ENCODE data around the gene LBHD1.
"Not testable (repeated sequence)": the region's sequence is repeated elsewhere in the genome, so short reads cannot be mapped to it uniquely, and the experiment has no call there.

The LBHD1 gene

DNA sequence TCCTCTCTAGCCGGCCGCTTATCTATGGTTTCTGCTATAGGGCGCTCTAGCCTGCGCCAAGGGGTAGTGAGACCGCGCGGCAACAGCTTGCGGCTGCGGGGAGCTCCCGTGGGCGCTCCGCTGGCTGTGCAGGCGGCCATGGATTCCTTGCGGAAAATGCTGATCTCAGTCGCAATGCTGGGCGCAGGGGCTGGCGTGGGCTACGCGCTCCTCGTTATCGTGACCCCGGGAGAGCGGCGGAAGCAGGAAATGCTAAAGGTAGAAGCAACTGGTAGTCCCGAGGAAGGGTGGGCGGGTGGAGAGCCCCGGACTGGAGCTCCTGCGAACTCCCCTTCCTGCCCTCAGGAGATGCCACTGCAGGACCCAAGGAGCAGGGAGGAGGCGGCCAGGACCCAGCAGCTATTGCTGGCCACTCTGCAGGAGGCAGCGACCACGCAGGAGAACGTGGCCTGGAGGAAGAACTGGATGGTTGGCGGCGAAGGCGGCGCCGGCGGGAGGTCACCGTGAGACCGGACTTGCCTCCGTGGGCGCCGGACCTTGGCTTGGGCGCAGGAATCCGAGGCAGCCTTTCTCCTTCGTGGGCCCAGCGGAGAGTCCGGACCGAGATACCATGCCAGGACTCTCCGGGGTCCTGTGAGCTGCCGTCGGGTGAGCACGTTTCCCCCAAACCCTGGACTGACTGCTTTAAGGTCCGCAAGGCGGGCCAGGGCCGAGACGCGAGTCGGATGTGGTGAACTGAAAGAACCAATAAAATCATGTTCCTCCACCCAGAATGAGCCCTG, at the start of gene LBHD1, which contains the start of gene UQCC3:
Gene LBHD1 (minus strand): TSS at position 660 of the 782 bp plus-strand sequence. CDS start 2,236 bp downstream, outside the sequence.
Gene UQCC3 (plus strand): TSS at position 66 of the 782 bp plus-strand sequence. CDS start 73 bp downstream, at position 139.
- DNase-seq (ENCODE audit: low read depth): peak; percentile 54

DNA sequence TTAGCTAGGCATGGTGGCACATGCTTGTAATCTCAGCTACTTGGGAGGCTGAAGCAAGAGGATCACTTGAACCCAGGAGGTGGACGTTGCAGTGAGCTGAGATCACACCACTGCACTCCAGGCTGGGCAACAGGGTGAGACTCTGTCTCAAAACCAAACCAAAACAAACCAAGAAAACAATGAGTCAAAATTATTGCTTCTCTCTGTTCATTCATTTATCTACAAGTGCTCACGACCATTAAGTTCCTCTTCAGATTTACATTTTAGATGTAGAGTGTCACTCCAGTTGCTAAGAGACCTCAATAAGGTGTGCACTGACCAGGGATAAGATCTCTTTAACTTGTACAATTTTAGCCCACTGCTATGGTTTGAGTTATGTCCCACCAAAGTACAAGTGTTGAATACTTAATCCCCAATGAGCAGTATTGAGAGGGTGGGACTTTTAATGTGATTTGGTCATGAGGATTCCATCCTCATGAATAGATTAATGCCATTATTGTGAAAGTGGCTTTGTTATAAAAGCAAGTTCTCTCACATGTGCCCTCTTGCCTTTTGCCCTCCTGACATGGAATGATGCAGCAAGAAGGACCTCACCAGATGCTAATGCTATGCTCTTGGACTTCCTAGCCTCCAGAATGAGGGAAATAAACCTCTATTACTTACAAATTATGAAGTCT, 47.4 kb upstream of the LBHD1 start:
- no peak for DNase-seq (ENCODE audit: low read depth)

DNA sequence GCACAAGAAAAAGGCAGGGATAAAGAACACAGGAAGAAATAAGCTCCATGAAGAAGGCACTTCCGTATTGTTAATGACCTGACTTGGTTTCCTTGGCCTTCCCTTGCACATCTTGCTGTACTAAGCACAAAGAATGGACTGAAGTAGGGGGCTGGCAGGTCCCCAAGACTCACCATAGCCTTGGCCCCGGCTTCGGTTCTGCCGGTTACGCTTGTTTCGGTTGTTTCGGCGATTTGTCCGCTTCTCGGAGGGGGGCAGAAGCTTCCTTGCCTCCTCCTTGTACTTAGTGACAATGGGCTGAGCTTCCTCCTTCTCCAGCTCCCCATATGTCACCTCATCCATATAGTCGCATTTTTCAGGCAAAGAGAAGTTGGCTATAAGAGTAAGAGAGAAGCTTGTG, 44.7 kb upstream of the LBHD1 start:
- no peak for DNase-seq (ENCODE audit: low read depth)

DNA sequence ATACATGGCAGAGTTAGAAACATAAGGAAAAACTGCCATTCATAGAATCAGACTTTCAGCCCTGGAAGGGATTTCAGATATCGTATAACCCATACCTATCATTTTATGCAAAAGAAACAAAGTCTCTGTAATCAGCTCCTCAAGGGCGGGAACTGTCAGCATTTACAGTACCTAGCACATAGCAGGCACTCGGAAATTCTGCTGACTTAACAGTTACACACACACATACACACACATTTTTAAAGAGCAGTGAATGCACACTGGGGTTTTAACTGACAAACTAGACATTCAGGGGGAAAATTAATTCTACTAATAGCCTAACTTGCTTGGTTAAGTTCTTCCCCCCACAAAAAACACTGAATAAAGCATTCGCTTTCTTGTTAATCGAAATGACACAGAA, 44.1 kb upstream of the LBHD1 start:
- no peak for DNase-seq (ENCODE audit: low read depth)

DNA sequence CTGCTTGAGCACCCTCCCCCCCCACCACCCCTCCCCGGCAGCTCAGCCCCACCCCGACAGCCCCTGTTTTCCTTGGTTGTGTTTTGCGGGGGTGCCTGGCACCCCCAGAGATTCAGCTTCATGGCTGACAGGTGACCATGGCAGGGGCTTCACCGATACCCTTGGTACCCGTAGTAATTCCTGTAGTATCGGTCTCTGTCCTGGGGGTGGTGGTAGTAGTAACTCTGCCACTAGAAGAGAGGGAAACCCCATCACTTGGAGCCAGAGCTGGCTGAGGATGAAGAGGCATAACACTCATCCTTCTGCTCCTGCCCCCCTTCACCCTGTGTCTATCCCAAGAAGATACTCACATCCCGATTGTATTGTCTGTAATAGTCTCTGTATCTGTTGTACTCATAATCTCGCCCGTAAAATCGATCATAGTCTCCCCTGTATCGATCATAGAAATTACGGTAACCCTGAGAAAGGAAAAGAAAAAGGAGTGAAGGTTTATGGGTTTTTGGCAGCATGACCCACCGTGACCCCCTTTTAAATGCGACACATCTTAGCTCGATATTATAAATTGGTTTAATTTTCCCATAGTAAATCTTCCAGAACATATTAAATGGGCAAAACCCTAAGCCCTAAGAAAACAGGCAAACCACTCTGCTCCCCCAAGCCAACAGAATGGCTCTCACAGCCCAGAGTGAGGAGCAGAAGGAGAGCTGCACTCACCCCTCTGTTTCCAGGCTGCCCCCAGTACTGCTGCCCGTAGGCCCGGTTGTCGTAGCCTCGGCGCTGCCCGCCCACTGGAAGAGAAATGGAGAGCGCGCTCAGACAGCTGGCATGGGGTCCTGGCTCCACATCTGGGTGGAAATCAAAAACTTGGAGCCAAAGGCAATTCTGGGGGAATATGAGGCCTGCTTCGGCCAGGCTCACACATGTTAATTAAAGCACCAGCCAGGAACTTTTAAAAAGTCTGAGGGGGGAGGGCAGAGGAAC, 43.4 kb upstream of the LBHD1 start:
- no peak for DNase-seq (ENCODE audit: low read depth)

DNA sequence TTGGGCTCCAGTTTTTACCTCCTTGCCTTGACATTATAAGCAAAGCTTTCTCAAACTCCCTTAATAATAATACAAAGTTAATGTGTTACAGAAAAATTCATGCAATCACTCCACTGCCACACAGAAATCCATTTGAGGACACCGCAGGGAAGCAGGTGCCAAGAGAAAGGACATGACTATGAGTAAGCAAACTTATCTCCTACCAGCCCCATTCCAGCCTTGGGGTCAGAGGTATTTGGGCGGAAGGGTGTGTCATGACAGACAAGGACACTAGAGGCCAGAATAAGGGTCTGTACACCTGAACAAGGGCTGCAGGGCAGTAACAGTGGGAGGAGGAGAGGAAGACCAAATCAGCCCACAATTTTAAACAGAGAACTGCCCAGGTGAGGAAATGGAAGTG, 41.3 kb upstream of the LBHD1 start:
- DNase-seq (ENCODE audit: low read depth): no peak

DNA sequence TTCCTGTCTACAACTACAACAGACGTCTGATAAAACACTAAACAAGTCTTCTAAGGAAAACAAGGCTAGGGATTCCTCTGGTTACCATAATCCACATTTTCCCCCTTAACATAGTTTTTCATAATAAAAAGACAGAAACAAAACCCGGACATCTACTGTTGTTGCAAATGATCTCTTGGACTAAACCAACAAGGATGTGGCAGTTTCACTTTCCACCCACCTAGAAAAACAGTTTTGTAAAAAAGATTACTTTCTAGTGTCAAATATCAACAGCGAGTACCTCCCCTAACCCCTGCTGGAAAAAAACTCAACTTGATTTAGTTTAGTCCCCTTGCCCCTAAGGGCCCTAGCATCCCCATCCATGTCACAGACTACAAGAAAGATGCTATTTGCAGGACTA, 40.8 kb upstream of the LBHD1 start:
- DNase-seq (ENCODE audit: low read depth): no peak

DNA sequence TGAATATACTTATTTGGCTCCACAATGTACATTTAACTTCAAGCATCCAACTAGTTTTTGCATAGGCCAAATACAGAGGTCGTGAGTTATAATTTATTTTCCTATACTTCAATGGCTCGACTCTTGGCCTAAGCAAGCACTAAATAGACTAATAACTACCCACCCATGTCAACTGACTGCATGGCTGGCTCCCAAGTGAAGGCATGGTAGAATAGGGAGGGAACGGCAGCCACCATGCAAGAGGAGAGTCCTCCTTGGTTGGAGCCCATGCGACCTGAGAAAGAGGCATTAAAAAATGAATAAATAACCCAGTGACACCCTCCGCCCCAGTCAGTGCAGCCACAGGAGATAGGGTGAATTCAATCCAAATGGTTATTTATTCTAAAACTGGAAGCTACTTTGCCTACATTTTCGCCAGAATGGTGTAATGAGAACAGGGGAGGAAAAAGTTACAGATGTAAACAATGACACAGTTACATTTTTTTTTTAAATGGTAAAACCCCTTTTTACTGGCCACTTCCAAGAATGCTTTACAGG, 40.3 kb upstream of the LBHD1 start:
- DNase-seq (ENCODE audit: low read depth): no peak

DNA sequence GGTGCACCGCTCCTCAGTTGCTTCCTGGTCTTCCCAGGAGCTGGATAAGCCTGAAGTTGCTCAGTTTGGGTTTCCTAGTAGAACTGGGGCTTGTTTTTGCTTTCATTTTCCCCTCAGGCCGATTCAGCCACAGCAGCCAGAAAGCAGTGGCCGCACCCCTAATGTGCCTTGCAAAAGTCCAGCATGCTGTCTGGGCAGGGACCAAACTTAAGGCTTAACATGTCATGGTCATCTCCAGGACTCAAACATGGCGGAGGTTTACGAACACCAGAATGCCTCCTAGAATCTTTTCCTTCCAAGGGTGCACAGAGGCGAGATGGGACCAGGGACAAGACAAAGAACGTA, 37.9 kb upstream of the LBHD1 start:
- DNase-seq (ENCODE audit: low read depth): no peak

DNA sequence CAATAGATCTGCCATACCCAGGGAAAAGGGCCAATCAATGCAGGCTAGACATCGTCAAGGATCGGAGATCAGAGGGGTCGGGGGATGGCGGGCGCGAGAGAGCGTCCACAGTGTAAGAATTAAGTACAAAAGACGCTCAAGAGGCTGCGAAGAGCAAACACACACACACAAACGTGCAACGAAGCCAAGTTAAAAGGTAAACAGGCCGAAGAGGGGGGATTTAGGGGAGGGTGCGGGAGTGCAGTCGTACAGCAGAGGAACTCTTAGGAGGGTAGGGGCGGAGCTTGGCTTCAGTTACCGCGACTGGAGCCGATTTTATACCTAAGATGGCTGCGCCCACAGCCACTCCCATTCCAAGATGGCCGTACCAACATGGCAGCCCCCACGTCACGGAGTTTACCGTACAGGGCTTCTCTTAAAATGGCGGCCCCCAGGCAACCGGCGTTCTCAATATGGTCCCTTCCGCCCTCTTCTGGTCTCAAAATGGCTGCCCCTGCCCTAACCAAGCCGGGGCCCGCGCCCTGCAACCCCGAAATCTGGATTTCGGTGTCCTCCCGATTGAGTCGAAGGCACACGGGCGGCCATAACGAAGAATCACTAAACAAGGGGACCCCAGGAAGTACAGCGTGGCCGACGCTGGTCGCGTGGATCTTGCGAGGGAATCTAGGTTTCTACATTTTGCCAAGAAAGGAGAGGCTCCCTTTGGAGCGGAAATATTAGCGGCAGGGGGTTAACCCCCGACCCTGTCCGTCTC, 37.4 kb upstream of the LBHD1 start:
- DNase-seq (ENCODE audit: low read depth): peak; percentile 90

DNA sequence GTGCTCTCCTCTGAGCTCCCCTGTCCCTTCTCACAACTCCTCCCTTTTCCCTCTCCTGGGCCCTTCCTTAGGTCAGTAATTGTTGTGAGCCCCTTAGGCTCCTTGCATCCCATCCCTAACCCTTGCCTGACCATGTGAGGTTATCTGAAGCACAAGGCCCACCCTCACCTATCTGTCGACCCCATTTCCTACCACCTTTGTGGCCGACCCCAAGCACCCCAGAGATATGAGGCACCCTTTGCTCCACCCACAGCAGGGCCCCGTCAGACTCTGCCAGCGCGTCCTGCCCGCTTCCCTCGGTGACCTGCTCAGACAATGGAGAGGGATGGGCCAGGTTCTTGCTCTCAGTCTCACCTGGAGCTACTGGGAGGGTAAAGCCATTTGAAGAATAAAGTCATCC, 36.7 kb upstream of the LBHD1 start:
- DNase-seq (ENCODE audit: low read depth): no peak

DNA sequence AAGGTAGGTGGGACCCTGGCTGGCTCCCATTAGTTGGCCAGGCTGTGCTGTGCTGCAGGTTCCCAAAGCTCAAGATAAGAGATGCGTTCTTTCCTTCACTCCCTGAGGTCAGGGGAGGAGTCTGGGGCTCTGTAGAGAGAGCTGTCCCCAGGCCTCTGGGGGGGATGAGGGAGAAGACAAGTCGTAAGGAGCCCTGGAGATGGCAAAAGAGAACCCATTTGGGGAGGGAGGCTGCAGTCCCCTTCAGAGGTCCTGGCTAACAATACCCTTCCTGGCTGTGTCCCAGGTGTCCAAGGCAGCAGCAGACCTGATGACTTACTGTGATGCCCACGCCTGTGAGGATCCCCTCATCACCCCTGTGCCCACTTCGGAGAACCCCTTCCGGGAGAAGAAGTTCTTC, 36.3 kb upstream of the LBHD1 start:
- DNase-seq (ENCODE audit: low read depth): no peak

DNA sequence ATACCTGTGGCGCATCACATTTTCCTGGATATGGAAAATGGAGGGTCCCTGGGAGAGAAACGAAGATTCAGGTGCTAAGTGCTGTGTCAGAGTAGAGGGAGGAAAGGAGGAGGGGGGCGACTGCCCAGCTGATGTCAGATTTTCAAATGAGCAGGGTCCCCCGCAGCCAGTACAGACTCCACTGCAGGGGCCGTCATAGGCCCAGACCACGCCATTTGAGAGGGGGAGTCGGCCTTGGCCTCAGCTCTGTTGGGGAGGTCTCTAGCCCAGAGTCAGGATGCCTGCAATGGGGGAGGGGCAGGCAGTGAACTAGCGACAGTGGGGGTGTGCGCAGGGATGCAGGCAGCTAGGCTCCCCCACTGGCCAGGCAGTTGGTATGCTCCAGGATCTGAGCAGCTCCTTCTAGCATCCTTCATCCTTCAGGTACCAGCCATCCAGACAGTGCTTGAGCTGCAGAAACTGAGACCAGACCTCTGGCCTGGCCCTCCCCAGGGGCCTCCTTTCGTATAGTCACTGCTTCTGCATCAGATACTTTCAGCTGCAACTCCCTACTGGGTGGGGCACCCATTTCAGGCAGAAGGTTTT, 35.3 kb upstream of the LBHD1 start, which contains the start of the genes BSCL2 and GNG3:
Gene BSCL2 (minus strand): TSS at position 148 of the 585 bp plus-strand sequence. CDS start 229 bp downstream, outside the sequence.
Gene GNG3 (plus strand): TSS at position 400 of the 585 bp plus-strand sequence. CDS start 620 bp downstream, outside the sequence.
- DNase-seq (ENCODE audit: low read depth): no peak

DNA sequence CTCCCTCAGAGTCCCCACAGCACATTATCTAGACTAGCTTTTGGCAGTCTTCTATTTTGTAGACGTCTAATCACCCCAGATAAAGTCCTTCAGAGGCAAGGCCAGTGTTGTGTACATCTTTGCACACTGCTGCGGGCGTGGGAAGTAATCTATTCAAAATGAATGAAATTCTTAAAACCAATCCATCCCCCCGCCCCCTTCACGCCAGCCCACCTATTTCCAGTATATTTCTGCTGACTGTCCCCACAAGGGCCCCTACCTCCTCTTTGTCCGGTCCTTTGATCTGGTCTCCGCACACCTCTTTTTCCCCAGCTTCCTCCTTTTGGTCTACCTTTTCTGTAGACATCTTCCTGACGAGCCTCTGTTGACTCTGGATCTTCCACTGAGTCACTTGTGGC, 34.8 kb upstream of the LBHD1 start:
- no peak for DNase-seq (ENCODE audit: low read depth)

DNA sequence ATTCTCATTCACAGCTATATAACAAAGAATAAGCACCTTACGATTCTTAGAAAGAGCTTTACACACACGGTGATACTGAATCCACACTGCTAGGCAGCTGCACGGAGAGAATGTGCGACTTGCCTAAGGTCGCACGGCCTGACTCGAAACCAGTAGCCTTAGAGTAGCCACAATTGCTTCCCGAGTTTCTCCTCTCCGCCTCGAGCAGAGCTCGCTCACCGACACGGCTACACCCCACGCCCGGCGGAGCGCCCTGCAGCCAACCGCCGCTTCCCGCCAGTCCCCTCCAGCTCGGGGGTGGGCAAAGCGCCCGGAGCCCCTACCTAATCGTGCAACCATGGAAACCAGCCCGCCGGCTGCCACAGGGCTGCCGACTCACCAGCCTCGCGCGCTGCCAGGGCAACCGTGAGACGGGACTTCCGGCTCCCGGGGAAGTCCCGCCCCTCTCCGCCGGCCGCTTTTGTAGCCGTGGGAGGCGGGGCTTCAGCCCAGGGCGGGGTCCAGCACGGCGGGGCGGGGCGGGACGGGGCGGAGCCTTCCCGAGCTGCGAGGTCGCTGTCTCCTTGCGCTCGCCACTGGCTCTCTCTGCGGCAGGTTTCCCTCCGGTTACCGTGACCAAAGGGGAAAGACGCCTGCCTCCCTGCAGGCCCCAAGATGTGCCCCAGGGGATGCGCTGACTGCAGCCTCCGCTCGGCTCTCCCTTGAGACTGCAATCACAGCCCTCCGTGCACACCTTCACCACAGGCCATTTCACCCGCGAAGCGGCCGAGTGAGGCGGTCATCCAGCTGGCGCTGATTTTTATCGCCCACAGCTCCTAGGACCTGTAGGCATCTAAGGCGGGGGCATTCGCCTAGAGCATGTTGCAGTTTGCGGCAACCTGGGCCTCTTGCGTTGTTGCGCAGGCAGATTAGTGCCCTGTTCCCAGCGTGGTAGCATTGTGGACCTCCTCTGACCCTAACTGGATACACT, 34.1 kb upstream of the LBHD1 start:
- DNase-seq (ENCODE audit: low read depth): peak; percentile 91

DNA sequence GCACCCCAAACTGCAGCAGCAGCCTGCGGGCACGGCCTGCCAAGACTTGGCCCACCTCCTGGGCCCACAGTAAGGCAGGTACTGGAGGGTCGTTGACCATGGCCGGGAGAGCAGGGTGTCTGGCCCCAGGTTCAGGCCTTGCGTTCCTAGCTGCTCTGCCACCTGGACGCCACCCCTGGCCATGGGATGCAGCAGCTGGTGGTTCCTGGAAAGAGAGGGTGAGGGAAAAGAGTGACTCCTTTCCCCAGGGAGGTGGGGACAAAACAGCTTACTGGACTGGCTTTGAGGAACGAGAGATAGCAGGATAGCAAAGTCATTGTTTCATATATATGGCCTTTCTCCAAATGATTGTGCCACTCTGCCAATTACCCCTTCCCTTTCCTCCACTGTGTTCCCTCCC, 33.3 kb upstream of the LBHD1 start:
- no peak for DNase-seq (ENCODE audit: low read depth)

DNA sequence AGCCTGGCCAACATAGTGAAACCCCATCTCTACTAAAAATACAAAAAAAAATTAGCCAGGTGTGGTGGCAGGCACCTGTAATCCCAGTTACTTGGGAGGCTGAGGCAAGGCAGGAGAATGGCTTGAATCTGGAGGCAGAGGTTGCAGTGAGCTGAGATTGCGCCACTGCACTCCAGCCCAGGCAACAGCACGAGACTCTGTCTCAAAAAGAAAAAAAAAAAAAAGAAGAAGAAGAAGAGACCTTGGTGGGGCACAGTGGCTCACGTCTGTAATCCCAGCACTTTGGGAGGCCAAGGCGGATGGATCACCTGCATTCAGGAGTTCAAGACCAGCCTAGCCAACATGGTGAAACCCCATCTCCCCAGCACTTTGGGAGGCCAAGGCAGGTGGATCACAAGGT, 31.9 kb upstream of the LBHD1 start:
- DNase-seq (ENCODE audit: low read depth): not testable (repeated sequence)

DNA sequence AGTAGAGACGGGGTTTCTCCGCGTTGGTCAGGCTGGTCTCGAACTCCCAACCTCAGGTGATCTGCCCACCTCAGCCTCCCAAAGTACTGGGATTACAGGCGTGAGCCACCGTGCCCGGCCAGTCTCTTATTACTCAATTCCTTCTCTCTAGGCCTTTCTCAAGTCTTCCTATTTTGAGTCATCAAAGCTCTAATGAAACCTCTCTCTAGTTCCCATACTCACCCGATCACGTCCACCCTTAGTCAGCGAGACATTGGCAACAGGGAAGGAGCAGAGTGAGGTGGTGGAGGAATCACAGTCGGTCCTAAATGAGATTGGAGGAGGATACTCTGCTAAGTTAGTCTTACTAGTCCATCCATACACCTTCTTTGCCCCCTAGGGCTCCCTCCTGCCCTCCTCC, 30.2 kb upstream of the LBHD1 start:
- DNase-seq (ENCODE audit: low read depth): no peak

DNA sequence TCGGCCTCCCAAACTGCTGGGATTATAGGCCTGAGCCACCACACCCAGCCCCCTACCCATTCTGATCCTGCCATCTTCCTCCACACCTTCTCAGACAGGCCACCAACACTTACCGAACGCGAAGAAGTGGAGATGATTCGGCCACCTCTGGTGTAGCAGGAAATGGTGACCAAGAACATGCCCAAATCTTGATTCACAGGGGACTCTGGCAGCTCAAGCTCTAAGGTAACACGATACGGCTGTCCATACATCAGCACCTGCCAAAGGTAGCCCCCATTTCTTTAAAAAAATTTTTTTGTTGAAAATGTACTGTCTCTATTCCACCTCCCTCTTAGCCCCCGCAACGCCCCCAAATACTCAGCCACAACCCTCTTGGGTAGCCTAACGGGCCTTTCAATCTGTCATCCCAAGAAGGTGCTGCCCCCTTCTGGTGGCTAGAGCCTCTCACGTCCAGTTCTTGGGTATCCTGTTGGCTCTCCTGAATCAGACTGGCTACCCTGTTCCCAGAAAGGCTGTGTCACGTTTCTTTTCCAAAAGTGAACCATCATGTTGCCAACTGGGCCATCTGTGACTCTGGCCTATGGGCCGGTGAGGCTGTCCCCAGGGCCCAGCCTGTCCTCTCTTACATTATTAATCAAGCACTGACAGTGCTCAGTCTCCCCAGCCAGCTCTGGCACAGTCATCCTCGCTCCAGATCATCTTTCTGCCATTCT, 22.5 kb upstream of the LBHD1 start:
- peak; percentile 57 for DNase-seq (ENCODE audit: low read depth)

Data from activated T-helper 9 cell treated with anti-CD3 and anti-CD28 coated beads, Interleukin-2, amount 50 U/mL, for 16 hours (primary cell).